GM13977 (cell line): ENCODE measurements around the gene UBAC1.

Source experiments
- DNase-seq: peaks from one replicate; pipeline ENCODE4 v3.0.0; 2012; ENCODE audit warnings: low spot score
- CTCF ChIP-seq: IDR thresholded peaks from 2 replicates; pipeline ENCODE4 v1.5.1; 2012; ENCODE audit warnings: mild to moderate bottlenecking, control low read depth; ENCODE audit not compliant: insufficient read depth; ENCODE audit errors: extremely low read depth, missing control alignments
- in situ Hi-C: fragments of 300-500 bp; cut with MboI; formaldehyde crosslinking; loops from one replicate; pipeline ENCODE4 v1.12.0; 2022; ENCODE audit warnings: low sequenced_read_pairs, low pct_unique_long_range_greater_than_20kb, mixed read lengths, inconsistent platforms; ENCODE audit not compliant: unreplicated experiment

The UBAC1 gene

GRCh38 chr9:135994501-135995192 is 33.5 kb upstream of the UBAC1 start:
- no peak for DNase-seq
- in situ Hi-C loops = no loop called here
- TF ChIP-seq CTCF = no peak

- TF ChIP-seq CTCF = no peak
- DNase-seq = no peak
- in situ Hi-C loops = no loop called here
Measured at GRCh38 chr9:135993765-135994500, 32.8 kb upstream of the UBAC1 start.

GRCh38 chr9:135993409-135993742 is 32.2 kb upstream of the UBAC1 start:
- no peak for DNase-seq
- in situ Hi-C loops = no loop called here
- TF ChIP-seq CTCF = no peak

- peak; percentile 72 for DNase-seq
Measured at GRCh38 chr9:135992486-135993408, 31.6 kb upstream of the UBAC1 start.

GRCh38 chr9:135991771-135992170 is 30.6 kb upstream of the UBAC1 start:
- DNase-seq = no peak
- in situ Hi-C loops = no loop called here
- no peak for TF ChIP-seq CTCF

More at GRCh38 chr9:135992486-135993408, 31.6 kb upstream of the UBAC1 start:
- TF ChIP-seq CTCF = no peak
- in situ Hi-C loops = no loop called here
